Transverse colon (tissue), 4 donors: ENCODE results near the gene WDR31.

Source experiments
- CTCF ChIP-seq, 5 experiments: fragments of 200-600 bp in 3 of 5; fragments of 450-650 bp in 2 of 5; sonication (generic) in 3 of 5; IDR thresholded peaks; 1 replicate in 2 of 5; 2 replicates in 3 of 5; pipeline ENCODE4 v1.5.1; 2016 to 2017; ENCODE audit warnings: antibody characterized with exemption in 5 of 5, inconsistent platforms in 3 of 5, mild to moderate bottlenecking in 2 of 5, moderate library complexity in 1 of 5
- POLR2A ChIP-seq: fragments of 450-650 bp; IDR thresholded peaks from one replicate; pipeline ENCODE4 v1.6.1; 2016; ENCODE audit warnings: antibody characterized with exemption, mild to moderate bottlenecking, moderate library complexity
- POLR2AphosphoS5 ChIP-seq, 3 donors: sonication (generic); formaldehyde crosslinking; IDR thresholded peaks; one replicate each; pipeline ENCODE4 v1.6.1; 2016; ENCODE audit warnings: antibody characterized with exemption in 3 of 3

DNA sequence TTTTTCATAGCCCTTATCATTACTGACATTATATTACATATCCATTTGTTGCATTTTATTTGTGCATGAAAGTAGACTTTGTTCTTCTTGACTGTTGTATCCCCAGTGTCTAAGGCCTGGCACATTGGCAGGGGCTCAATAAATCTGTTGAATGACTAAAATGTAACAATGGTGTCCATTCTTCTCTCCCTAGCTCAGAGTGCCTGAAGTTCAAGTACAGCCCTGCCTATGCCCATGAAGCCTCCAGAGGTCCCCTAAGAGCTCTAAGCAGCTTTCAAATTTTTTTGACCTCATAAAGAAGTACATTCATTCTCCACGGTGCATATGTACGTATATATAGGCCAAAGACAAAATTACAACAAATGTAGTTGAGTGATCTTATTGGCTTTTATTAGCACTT, 5.1 kb upstream of the WDR31 start:
- TF ChIP-seq CTCF (IDR thresholded peaks at IDR 0.05) (peak in 1 of 5 experiments; percentile 12), POLR2A (no peak), POLR2AphosphoS5 (IDR thresholded peaks at IDR 0.05) (no peak)
